ENCODE measurements around the gene DRG2.

The DRG2 gene

GRCh38 chr17:18064053-18064452, 23.7 kb upstream of the DRG2 start:
- TF ChIP-seq, protein P1, sequence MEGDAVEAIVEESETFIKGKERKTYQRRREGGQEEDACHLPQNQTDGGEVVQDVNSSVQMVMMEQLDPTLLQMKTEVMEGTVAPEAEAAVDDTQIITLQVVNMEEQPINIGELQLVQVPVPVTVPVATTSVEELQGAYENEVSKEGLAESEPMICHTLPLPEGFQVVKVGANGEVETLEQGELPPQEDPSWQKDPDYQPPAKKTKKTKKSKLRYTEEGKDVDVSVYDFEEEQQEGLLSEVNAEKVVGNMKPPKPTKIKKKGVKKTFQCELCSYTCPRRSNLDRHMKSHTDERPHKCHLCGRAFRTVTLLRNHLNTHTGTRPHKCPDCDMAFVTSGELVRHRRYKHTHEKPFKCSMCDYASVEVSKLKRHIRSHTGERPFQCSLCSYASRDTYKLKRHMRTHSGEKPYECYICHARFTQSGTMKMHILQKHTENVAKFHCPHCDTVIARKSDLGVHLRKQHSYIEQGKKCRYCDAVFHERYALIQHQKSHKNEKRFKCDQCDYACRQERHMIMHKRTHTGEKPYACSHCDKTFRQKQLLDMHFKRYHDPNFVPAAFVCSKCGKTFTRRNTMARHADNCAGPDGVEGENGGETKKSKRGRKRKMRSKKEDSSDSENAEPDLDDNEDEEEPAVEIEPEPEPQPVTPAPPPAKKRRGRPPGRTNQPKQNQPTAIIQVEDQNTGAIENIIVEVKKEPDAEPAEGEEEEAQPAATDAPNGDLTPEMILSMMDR (IDR thresholded peaks at IDR 0.05; ENCODE audit: low read depth, low read length) = no peak
- H3K4me3 ChIP-seq (ENCODE audit: low read depth, low read length) = no peak overlapping the region

DNA sequence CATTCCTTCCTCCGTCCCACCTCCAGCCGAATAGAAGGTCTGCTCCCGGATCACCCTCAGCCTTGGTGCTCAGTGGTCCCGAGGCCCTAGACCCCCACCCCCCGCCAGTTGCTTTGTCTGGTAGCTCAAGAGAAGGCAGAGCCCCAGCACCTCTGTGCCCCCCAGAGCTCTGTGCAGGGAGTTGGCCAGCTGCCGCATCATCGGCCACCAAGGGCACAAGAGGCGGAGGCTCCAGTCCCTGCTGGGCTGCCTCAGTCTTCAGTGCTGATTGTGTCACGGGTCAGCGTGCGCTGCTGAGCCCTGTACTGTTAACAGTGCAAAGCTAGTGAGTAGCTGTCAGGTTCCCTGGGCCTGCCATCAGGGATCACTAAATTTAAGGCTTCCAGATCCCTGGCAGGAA, 22.2 kb upstream of the DRG2 start:
- TF ChIP-seq, protein P1 (IDR thresholded peaks at IDR 0.05; ENCODE audit: low read depth, low read length) = no peak
- H3K4me3 ChIP-seq (ENCODE audit: low read depth, low read length) = no peak overlapping the region

GRCh38 chr17:18066866-18067265, 20.9 kb upstream of the DRG2 start:
- TF ChIP-seq, protein P1 (IDR thresholded peaks at IDR 0.05; ENCODE audit: low read depth, low read length) = no peak
- H3K4me3 ChIP-seq (ENCODE audit: low read depth, low read length) = no peak overlapping the region

- TF ChIP-seq, protein P1 (IDR thresholded peaks at IDR 0.05; ENCODE audit: low read depth, low read length) = no peak
- H3K4me3 ChIP-seq (ENCODE audit: low read depth, low read length) = no peak overlapping the region
These were observed 18.6 kb upstream of the DRG2 start for GRCh38 chr17:18069101-18069500.

- peak overlapping the region; percentile 26 for H3K4me3 ChIP-seq (ENCODE audit: low read depth, low read length)
- TF ChIP-seq, protein P1 (IDR thresholded peaks at IDR 0.05; ENCODE audit: low read depth, low read length) = no peak
These were observed 16.8 kb upstream of the DRG2 start for GRCh38 chr17:18070861-18071340.

DNA sequence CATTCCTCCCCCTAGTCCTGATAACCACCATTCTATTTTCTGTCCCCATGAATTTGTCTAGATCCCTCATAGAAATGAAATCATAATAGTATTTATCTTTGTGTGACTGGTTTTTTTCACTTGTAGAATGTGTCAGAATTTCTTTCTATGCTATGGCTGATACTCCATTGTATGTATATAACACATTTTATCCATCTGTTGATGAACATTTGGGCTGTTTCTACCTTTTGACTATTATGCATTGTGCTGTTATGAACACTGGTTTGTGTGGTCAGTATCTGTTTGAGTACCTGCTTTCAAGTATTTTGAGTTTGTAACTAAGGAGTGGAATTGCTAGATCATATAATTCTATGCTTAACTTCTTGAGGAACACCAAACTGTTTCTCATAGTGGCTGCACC, 16.0 kb upstream of the DRG2 start:
- TF ChIP-seq, protein P1 (IDR thresholded peaks at IDR 0.05; ENCODE audit: low read depth, low read length) = no peak
- no peak overlapping the region for H3K4me3 ChIP-seq (ENCODE audit: low read depth, low read length)

DNA sequence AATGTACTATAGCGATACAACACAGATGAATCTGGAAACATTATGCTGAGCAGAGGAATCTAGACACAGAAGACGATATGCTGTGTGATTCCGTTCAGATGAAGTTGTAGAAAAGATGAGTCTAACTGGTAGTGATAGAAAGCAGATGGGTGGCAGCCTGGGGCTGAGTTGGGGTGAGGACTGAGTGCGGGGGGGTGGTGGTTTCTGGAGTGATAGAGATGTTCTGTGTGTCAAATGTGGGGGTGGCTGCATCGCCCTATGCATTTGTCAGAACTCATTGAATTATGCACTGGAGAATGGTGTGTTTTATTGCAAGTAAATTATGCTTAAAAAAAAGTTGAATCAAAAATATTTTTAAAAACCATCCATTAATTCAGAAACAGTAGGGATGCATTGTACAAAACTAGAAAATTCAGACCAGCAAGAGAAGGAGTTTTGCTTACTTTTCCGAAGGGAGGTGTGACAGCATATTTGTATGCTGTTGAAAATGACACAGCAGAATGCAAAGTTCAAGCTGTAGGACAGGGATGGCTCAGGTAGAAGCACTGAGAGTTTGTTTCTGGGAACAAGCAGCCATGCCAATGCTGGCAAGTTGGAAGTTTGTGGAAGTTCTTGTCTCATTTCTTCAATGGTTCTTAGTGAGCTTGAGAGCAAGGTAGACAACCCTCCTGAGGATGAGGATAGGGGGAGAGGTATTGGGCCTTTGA, 13.0 kb upstream of the DRG2 start:
- TF ChIP-seq, protein P1 (IDR thresholded peaks at IDR 0.05; ENCODE audit: low read depth, low read length) = no peak
- H3K4me3 ChIP-seq (ENCODE audit: low read depth, low read length) = no peak overlapping the region

Data from WI38 (cell line).